ENCODE measurements around the gene AFDN. TPM values are rescaled to one million over a fixed set of nuclear protein-coding genes. Genes with fewer than 3 reads are reported as not detected.
"Not testable (repeated sequence)": the region's sequence is repeated elsewhere in the genome, so short reads cannot be mapped to it uniquely, and the experiment has no call there.

The AFDN gene
- total RNA-seq, 8 experiments from 2014 or later, result 18.1 to 161 (median 103) TPM

GRCh38 chr6:167973148-167973885 lies 146.6 kb downstream of the AFDN start:
- no peak overlapping the region for H3K27ac ChIP-seq
- H3K4me3 ChIP-seq, result no peak overlapping the region
- peaks cover 18 to 22% of the 10 kb centered on the region in 2 donors for H3K4me1 ChIP-seq (replicated peaks in 1 of 2)
- WGBS, 10 experiments, result 65 to 100% (median 96%) methylated on average over 1 to 9 of the region's 9 CpGs; no CpG with 5 or more reads in 2 of the 10 experiments
- peak in 6 of 8 experiments; percentile 24 to 58 (median 34) for ATAC-seq (replicated peaks in 6 of 8)
- in situ Hi-C loops (cut with MboI; ENCODE audit: low pct_unique_long_range_greater_than_20kb in 2 of 9, low sequenced_read_pairs in 9 of 9, unreplicated experiment in 9 of 9), result no loop called here

- Histone ChIP-seq H3K4me3 (no peak overlapping the region), H3K4me1 (replicated peaks in 1 of 2) (peaks cover 15 to 18% of the 10 kb centered on the region in 2 donors), H3K27ac (no peak overlapping the region)
- ATAC-seq (replicated peaks in 6 of 8), result peak in 4 of 8 experiments; percentile 12 to 60 (median 18)
- in situ Hi-C loops (cut with MboI; ENCODE audit: low pct_unique_long_range_greater_than_20kb in 2 of 9, low sequenced_read_pairs in 9 of 9, unreplicated experiment in 9 of 9), result no loop called here
- 0 to 100% (median 93%) methylated on average over 1 to 11 of the region's 12 CpGs for WGBS, 10 experiments
Measured at GRCh38 chr6:167974640-167975344, 148.1 kb downstream of the AFDN start.

DNA sequence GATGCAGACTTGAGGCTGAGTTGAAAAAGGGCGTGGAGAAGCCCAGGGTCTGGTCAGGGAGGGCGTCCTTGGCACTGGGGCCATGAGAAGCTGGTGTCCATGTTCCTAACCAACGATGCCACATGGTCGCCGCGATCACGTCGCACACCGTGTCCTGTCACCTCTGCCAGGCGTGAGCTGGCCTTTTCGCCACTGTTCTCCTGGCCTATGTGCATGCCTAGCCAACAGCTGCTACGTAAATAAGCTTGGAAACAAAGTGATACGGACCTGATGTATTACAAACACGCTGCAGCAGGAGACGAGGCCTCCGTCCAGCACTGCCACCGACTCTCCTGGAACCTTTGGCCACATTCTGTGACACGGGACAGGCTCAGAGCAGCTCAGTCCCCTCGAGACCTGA lies 148.7 kb downstream of the AFDN start:
- in situ Hi-C loops (cut with MboI; ENCODE audit: low pct_unique_long_range_greater_than_20kb in 2 of 9, low sequenced_read_pairs in 9 of 9, unreplicated experiment in 9 of 9), result no loop called here
- Histone ChIP-seq H3K27ac (no peak overlapping the region), H3K4me1 (replicated peaks in 1 of 2) (peaks cover 12 to 18% of the 10 kb centered on the region in 2 donors), H3K4me3 (no peak overlapping the region)
- peak in 5 of 8 experiments; percentile 11 to 65 (median 59) for ATAC-seq (replicated peaks in 6 of 8)
- WGBS, 10 experiments, result 67 to 100% (median 85%) methylated on average over 1 to 13 of the region's 19 CpGs

GRCh38 chr6:167976116-167976657 lies 149.5 kb downstream of the AFDN start:
- peaks cover 11 to 18% of the 10 kb centered on the region in 2 donors for H3K4me1 ChIP-seq (replicated peaks in 1 of 2)
- ATAC-seq (replicated peaks in 6 of 8); H3K27ac ChIP-seq; in situ Hi-C loops (cut with MboI; ENCODE audit: low pct_unique_long_range_greater_than_20kb in 2 of 9, low sequenced_read_pairs in 9 of 9, unreplicated experiment in 9 of 9); H3K4me3 ChIP-seq: not testable (repeated sequence)

GRCh38 chr6:167976708-167977107 lies 150.0 kb downstream of the AFDN start:
- Histone ChIP-seq H3K4me1 (replicated peaks in 1 of 2) (peaks cover 11 to 18% of the 10 kb centered on the region in 2 donors), H3K27ac (no peak overlapping the region), H3K4me3 (no peak overlapping the region)
- WGBS, 10 experiments, result no CpG with 5 or more reads among the region's 27 CpGs
- peak in 1 of 8 experiments; percentile 21 for ATAC-seq (replicated peaks in 6 of 8)
- in situ Hi-C loops (cut with MboI; ENCODE audit: low pct_unique_long_range_greater_than_20kb in 2 of 9, low sequenced_read_pairs in 9 of 9, unreplicated experiment in 9 of 9), result no loop called here

- Histone ChIP-seq H3K27ac (no peak overlapping the region), H3K4me1 (replicated peaks in 1 of 2) (peaks cover 11 to 18% of the 10 kb centered on the region in 2 donors), H3K4me3 (no peak overlapping the region)
- WGBS, 10 experiments, result 80 to 100% (median 96%) methylated on average over 1 to 13 of the region's 43 CpGs; no CpG with 5 or more reads in 4 of the 10 experiments
- ATAC-seq (replicated peaks in 6 of 8), result no peak
- in situ Hi-C loops (cut with MboI; ENCODE audit: low pct_unique_long_range_greater_than_20kb in 2 of 9, low sequenced_read_pairs in 9 of 9, unreplicated experiment in 9 of 9), result no loop called here
Measured at GRCh38 chr6:167977717-167978467, 151.2 kb downstream of the AFDN start.

DNA sequence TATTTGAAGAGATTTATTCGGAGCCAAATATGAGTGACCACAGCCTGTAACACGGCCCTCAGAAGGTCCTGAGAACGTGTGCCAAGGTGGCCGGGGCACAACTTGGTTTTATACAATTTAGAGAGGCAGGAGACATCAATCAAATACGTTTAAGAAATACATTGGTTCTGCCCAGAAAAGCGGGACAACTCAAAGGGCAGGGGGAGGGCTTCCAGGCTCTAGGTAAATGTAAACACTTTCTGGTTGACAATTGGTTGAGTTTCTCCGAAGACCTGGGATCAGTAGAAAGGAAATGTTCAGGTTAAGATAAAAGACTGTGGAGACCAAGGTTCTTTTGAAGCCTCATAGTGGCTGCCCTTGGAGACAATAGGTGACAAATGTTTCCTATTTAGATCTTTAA lies 151.9 kb downstream of the AFDN start:
- H3K27ac ChIP-seq, result no peak overlapping the region
- WGBS, 10 experiments, result 33 to 93% (median 78%) methylated on average over 1 to 7 of the region's 7 CpGs; no CpG with 5 or more reads in 1 of the 10 experiments
- H3K4me1 ChIP-seq (replicated peaks in 1 of 2), result peaks cover 11 to 13% of the 10 kb centered on the region in 2 donors
- no peak for ATAC-seq (replicated peaks in 6 of 8)
- in situ Hi-C loops (cut with MboI; ENCODE audit: low pct_unique_long_range_greater_than_20kb in 2 of 9, low sequenced_read_pairs in 9 of 9, unreplicated experiment in 9 of 9), result no loop called here
- no peak overlapping the region for H3K4me3 ChIP-seq

GRCh38 chr6:167979436-167980139 lies 152.9 kb downstream of the AFDN start:
- WGBS, 10 experiments, result 33 to 87% (median 79%) methylated on average over 1 to 11 of the region's 12 CpGs; no CpG with 5 or more reads in 1 of the 10 experiments
- Histone ChIP-seq H3K4me3 (no peak overlapping the region), H3K27ac (no peak overlapping the region), H3K4me1 (replicated peaks in 1 of 2) (peaks cover 11% of the 10 kb centered on the region in 2 donors)
- no peak for ATAC-seq (replicated peaks in 6 of 8)
- in situ Hi-C loops (cut with MboI; ENCODE audit: low pct_unique_long_range_greater_than_20kb in 2 of 9, low sequenced_read_pairs in 9 of 9, unreplicated experiment in 9 of 9), result no loop called here

DNA sequence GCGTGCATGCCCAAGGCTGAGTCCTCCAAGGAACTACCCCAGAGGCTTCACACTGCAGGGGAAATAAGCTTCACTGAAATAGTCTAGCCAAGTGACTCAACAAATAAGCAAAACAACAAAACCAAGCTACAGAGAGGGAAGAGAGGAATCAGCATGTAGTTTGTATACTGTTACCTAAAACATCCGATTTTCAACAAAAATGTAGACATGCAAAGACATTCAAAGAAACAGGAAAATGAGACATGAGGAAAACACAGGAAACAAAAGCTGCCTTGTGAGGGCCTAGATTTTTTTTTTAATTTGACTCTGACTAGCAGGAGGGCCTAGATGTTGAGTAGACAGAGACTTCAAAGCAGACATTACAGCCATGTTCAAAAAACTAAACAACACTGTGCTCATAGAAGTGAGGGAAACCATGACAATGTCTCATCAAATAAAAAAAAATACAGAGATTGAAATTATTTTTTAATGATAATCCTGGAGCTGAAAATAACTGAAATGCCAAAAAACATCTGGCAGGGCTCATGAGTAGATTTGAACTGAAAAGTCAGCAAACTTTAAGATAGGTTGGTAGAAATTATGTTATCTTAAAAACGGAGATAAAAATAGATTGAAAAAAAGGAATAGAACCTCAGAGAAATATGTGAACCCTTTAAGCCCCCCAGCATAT lies 154.3 kb downstream of the AFDN start:
- H3K4me3 ChIP-seq, result no peak overlapping the region
- no peak for ATAC-seq (replicated peaks in 6 of 8)
- 22 to 85% (median 75%) methylated on average over 2 to 3 of the region's 3 CpGs for WGBS, 10 experiments
- no peaks in the 10 kb centered on the region for H3K4me1 ChIP-seq (replicated peaks in 1 of 2)
- in situ Hi-C loops (cut with MboI; ENCODE audit: low pct_unique_long_range_greater_than_20kb in 2 of 9, low sequenced_read_pairs in 9 of 9, unreplicated experiment in 9 of 9), result no loop called here
- H3K27ac ChIP-seq, result no peak overlapping the region

GRCh38 chr6:167981916-167982462 lies 155.3 kb downstream of the AFDN start:
- in situ Hi-C loops (cut with MboI; ENCODE audit: low pct_unique_long_range_greater_than_20kb in 2 of 9, low sequenced_read_pairs in 9 of 9, unreplicated experiment in 9 of 9), result no loop called here
- Histone ChIP-seq H3K27ac (no peak overlapping the region), H3K4me3 (no peak overlapping the region), H3K4me1 (replicated peaks in 1 of 2) (no peaks in the 10 kb centered on the region)
- WGBS, 10 experiments, result 42 to 96% (median 83%) methylated on average over 1 to 7 of the region's 7 CpGs
- no peak for ATAC-seq (replicated peaks in 6 of 8)

GRCh38 chr6:167984144-167984719 lies 157.5 kb downstream of the AFDN start:
- in situ Hi-C loops (cut with MboI; ENCODE audit: low pct_unique_long_range_greater_than_20kb in 2 of 9, low sequenced_read_pairs in 9 of 9, unreplicated experiment in 9 of 9), result no loop called here
- H3K4me1 ChIP-seq (replicated peaks in 1 of 2), result no peaks in the 10 kb centered on the region
- no peak overlapping the region for H3K27ac ChIP-seq
- no peak for ATAC-seq (replicated peaks in 6 of 8)
- 67 to 100% (median 90%) methylated on average over 3 to 11 of the region's 11 CpGs for WGBS, 10 experiments
- no peak overlapping the region for H3K4me3 ChIP-seq

Data from motor neuron (in vitro differentiated cells).